ENCODE data around the gene GPR68.

Gene GPR68

GRCh38 chr14:91214306-91214705 lies 30.2 kb downstream of the GPR68 start:
- no peak for TF ChIP-seq SIN3A (IDR thresholded peaks at IDR 0.05; ENCODE audit: borderline replicate concordance, insufficient read depth, low read length)
- TF ChIP-seq TAF1 (IDR thresholded peaks at IDR 0.05; ENCODE audit: borderline replicate concordance, insufficient read depth, low read length), result no peak
- TF ChIP-seq FOXP2 (optimal IDR thresholded peaks at IDR 0.05; ENCODE audit: borderline replicate concordance, extremely low read depth, extremely low read length, insufficient read depth), result no peak
- no peak for TF ChIP-seq REST (IDR thresholded peaks at IDR 0.05; ENCODE audit: insufficient read depth in 1 of 2, low read depth in 2 of 2, low read length in 2 of 2)
- no peak for TF ChIP-seq POLR2AphosphoS5 (IDR thresholded peaks at IDR 0.05; ENCODE audit: low read depth, low read length)

DNA sequence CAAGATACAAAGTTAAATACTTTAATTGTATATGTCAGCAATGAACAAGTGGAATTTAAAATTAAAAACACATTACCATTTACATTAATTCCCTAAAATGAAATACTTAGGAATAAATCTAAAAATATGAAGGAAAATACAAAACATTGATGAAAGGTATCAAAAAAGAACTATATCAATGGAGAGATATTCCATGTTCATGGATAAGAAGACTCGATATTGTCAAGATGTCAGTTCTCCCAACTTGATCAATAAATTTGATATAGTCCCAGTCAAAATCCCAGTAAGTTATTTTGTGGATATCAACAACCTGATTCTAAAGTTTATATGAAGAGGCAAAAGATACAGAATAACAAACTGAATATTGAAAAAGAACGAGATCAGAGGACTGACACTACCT lies 33.5 kb downstream of the GPR68 start:
- TF ChIP-seq SIN3A (IDR thresholded peaks at IDR 0.05; ENCODE audit: borderline replicate concordance, insufficient read depth, low read length) (no peak), REST (IDR thresholded peaks at IDR 0.05; ENCODE audit: insufficient read depth in 1 of 2, low read depth in 2 of 2, low read length in 2 of 2) (no peak), TAF1 (IDR thresholded peaks at IDR 0.05; ENCODE audit: borderline replicate concordance, insufficient read depth, low read length) (no peak), FOXP2 (optimal IDR thresholded peaks at IDR 0.05; ENCODE audit: borderline replicate concordance, extremely low read depth, extremely low read length, insufficient read depth) (no peak), POLR2AphosphoS5 (IDR thresholded peaks at IDR 0.05; ENCODE audit: low read depth, low read length) (no peak)

- TF ChIP-seq POLR2AphosphoS5 (IDR thresholded peaks at IDR 0.05; ENCODE audit: low read depth, low read length), result no peak
- no peak for TF ChIP-seq SIN3A (IDR thresholded peaks at IDR 0.05; ENCODE audit: borderline replicate concordance, insufficient read depth, low read length)
- TF ChIP-seq FOXP2 (optimal IDR thresholded peaks at IDR 0.05; ENCODE audit: borderline replicate concordance, extremely low read depth, extremely low read length, insufficient read depth), result no peak
- TF ChIP-seq REST (IDR thresholded peaks at IDR 0.05; ENCODE audit: insufficient read depth in 1 of 2, low read depth in 2 of 2, low read length in 2 of 2), result no peak
- no peak for TF ChIP-seq TAF1 (IDR thresholded peaks at IDR 0.05; ENCODE audit: borderline replicate concordance, insufficient read depth, low read length)
Observed at GRCh38 chr14:91207008-91207407, 37.5 kb downstream of the GPR68 start.

DNA sequence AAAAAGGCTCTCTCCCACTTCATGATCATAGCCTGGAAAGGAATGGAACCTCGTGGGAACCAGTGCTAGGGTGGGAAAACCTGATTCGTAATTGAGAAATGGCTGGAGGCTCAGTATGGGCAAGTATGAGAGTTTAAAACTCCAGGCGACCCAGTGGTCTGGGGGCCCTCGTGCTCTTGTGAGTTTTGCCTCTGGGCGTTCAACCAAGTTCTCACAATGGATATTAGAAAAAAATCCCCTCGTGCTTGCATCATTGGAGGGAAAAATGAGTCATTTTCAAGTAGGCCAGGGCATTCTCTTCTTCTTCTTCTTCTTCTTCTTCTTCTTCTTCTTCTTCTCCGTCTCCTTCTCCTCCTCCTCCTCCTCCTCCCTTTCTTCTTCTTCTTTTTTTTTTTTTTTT lies 39.0 kb downstream of the GPR68 start:
- TF ChIP-seq FOXP2 (optimal IDR thresholded peaks at IDR 0.05; ENCODE audit: borderline replicate concordance, extremely low read depth, extremely low read length, insufficient read depth), result no peak
- no peak for TF ChIP-seq TAF1 (IDR thresholded peaks at IDR 0.05; ENCODE audit: borderline replicate concordance, insufficient read depth, low read length)
- no peak for TF ChIP-seq SIN3A (IDR thresholded peaks at IDR 0.05; ENCODE audit: borderline replicate concordance, insufficient read depth, low read length)
- TF ChIP-seq POLR2AphosphoS5 (IDR thresholded peaks at IDR 0.05; ENCODE audit: low read depth, low read length), result no peak
- TF ChIP-seq REST (IDR thresholded peaks at IDR 0.05; ENCODE audit: insufficient read depth in 1 of 2, low read depth in 2 of 2, low read length in 2 of 2), result no peak

- TF ChIP-seq FOXP2 (optimal IDR thresholded peaks at IDR 0.05; ENCODE audit: borderline replicate concordance, extremely low read depth, extremely low read length, insufficient read depth) (no peak), SIN3A (IDR thresholded peaks at IDR 0.05; ENCODE audit: borderline replicate concordance, insufficient read depth, low read length) (no peak), POLR2AphosphoS5 (IDR thresholded peaks at IDR 0.05; ENCODE audit: low read depth, low read length) (no peak), TAF1 (IDR thresholded peaks at IDR 0.05; ENCODE audit: borderline replicate concordance, insufficient read depth, low read length) (no peak), REST (IDR thresholded peaks at IDR 0.05; ENCODE audit: insufficient read depth in 1 of 2, low read depth in 2 of 2, low read length in 2 of 2) (no peak)
Observed at GRCh38 chr14:91204657-91205056, 39.8 kb downstream of the GPR68 start.

Measured in PFSK-1 (cell line).